Muscle layer of duodenum (tissue), 2 donors: ENCODE results near the gene AKAP13.

Source experiments
- H3K27ac ChIP-seq: one replicate; pipeline ENCODE4 v1.7.0; 2013; ENCODE audit warnings: mild to moderate bottlenecking, low read length
- H3K27me3 ChIP-seq: one replicate; pipeline ENCODE4 v1.7.0; 2013; ENCODE audit warnings: low read depth, mild to moderate bottlenecking, control low read depth, low read length
- H3K36me3 ChIP-seq, 2 donors: one replicate each; pipeline ENCODE4 v1.7.0; 2013; ENCODE audit warnings: low read length in 2 of 2, control low read depth in 1 of 2, mild to moderate bottlenecking in 1 of 2; ENCODE audit not compliant: insufficient read depth in 2 of 2, control insufficient read depth in 1 of 2
- H3K4me1 ChIP-seq, 2 donors: one replicate each; pipeline ENCODE4 v1.7.0; 2013; ENCODE audit warnings: low read length in 2 of 2, mild to moderate bottlenecking in 2 of 2, control low read depth in 1 of 2, moderate library complexity in 1 of 2; ENCODE audit not compliant: insufficient read depth in 2 of 2, control insufficient read depth in 1 of 2
- H3K4me3 ChIP-seq, 2 donors: one replicate each; pipeline ENCODE4 v1.7.0; 2013; ENCODE audit warnings: low read length in 2 of 2, low read depth in 1 of 2, mild to moderate bottlenecking in 1 of 2
- H3K9me3 ChIP-seq, 2 donors: one replicate each; pipeline ENCODE4 v1.7.0; 2013; ENCODE audit warnings: low read length in 2 of 2, control low read depth in 1 of 2, mild to moderate bottlenecking in 1 of 2; ENCODE audit not compliant: control insufficient read depth in 1 of 2
- donor health status: healthy.

Gene AKAP13

GRCh38 chr15:85404176-85404917, 23.9 kb downstream of the AKAP13 start:
- Histone ChIP-seq H3K4me1 (peaks cover 32 to 36% of the 10 kb centered on the region in 2 donors), H3K27me3 (no peaks in the 10 kb centered on the region), H3K4me3 (no peak overlapping the region), H3K9me3 (no peaks in the 10 kb centered on the region), H3K27ac (peak overlapping the region; percentile 56), H3K36me3 (no peaks in the 10 kb centered on the region)

DNA sequence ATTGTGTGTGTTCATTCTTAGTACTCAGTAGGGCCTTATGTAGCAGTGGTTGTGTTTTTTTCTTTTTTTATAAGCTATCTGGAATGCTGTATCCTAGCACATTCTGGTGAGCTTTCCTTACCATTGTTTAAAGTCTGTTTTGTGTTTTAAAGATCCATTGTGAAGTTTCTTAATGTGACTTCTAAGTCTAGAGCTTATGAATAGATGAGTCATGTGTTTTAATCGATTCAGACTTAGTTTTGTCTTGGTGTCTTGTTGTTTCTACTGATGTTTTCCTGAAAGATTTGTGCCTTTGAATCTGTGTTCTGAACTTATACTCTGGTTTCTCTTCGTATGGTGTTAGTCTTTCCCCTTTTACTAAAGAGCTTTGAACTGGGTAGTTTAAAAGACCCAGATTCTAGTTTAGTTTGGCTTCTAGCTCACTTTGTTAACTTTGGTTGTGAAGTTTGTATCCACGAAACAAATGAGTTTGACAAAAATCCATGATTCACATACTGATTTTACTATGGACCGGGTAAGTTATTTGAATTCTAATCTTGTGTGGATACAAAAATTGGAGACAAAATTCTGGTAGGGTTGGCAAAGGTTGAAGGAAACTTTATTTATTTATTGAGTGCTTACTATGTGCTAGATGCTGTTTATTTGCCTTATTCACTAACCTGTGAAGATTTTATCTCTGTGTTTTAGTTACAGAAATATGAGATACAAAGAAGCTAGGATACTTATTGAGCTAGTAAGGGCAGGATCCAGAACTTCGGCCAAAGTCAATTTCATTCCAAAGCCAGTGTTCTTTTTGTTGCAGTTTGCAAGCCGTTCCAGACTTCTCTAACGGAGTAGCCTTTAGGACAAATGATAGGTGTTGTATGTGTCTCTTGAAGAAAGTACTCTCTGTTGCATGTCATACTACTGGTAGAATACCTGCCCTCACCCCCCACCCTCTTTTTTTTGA, 24.8 kb downstream of the AKAP13 start:
- no peaks in the 10 kb centered on the region for H3K27me3 ChIP-seq
- no peaks in the 10 kb centered on the region for H3K9me3 ChIP-seq
- H3K27ac ChIP-seq: peak overlapping the region; percentile 56
- H3K4me3 ChIP-seq: no peak overlapping the region
- H3K4me1 ChIP-seq: peaks cover 32 to 36% of the 10 kb centered on the region in 2 donors
- no peaks in the 10 kb centered on the region for H3K36me3 ChIP-seq

- H3K36me3 ChIP-seq: no peaks in the 10 kb centered on the region
- no peak overlapping the region for H3K27ac ChIP-seq
- no peaks in the 10 kb centered on the region for H3K27me3 ChIP-seq
Observed at GRCh38 chr15:85406916-85407315, 26.5 kb downstream of the AKAP13 start.

GRCh38 chr15:85407421-85408269, 27.2 kb downstream of the AKAP13 start:
- H3K4me3 ChIP-seq: no peak overlapping the region
- no peaks in the 10 kb centered on the region for H3K9me3 ChIP-seq
- H3K36me3 ChIP-seq: no peaks in the 10 kb centered on the region
- H3K27me3 ChIP-seq: no peaks in the 10 kb centered on the region
- peak overlapping the region; percentile 10 for H3K27ac ChIP-seq
- H3K4me1 ChIP-seq: peaks cover 18 to 20% of the 10 kb centered on the region in 2 donors

More at GRCh38 chr15:85406916-85407315, 26.5 kb downstream of the AKAP13 start:
- Histone ChIP-seq H3K9me3 (no peaks in the 10 kb centered on the region), H3K4me3 (no peak overlapping the region), H3K4me1 (peaks cover 24 to 27% of the 10 kb centered on the region in 2 donors)

DNA sequence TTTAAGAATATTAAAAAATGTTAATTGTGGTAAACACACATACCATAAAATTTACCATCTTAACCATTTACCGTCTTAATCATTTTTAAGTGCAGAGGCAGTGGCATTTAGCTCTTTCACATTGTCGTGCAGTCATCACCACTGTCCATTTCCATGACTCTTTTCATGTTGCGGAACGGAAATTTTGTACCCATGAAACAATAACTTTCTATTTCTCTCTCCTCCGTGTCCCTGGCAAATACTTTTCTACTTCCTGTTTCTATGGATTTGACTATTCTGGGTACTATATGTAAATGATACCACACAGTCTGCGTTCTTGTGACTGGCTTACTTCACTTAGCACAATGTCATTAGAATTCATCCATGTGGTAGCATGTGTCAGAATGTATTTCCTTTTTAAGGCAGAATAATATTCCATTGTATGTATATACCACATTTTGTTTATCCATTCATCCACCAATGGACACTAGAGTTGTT, 27.9 kb downstream of the AKAP13 start:
- Histone ChIP-seq H3K27ac (peak overlapping the region; percentile 12), H3K9me3 (no peaks in the 10 kb centered on the region), H3K4me1 (peaks cover 17 to 23% of the 10 kb centered on the region in 2 donors), H3K36me3 (no peaks in the 10 kb centered on the region), H3K4me3 (no peak overlapping the region), H3K27me3 (no peaks in the 10 kb centered on the region)

GRCh38 chr15:85412066-85412465, 31.7 kb downstream of the AKAP13 start:
- Histone ChIP-seq H3K27ac (no peak overlapping the region), H3K4me1 (peaks cover 8 to 15% of the 10 kb centered on the region in 2 donors), H3K4me3 (no peak overlapping the region), H3K36me3 (no peaks in the 10 kb centered on the region), H3K9me3 (no peaks in the 10 kb centered on the region), H3K27me3 (no peaks in the 10 kb centered on the region)

DNA sequence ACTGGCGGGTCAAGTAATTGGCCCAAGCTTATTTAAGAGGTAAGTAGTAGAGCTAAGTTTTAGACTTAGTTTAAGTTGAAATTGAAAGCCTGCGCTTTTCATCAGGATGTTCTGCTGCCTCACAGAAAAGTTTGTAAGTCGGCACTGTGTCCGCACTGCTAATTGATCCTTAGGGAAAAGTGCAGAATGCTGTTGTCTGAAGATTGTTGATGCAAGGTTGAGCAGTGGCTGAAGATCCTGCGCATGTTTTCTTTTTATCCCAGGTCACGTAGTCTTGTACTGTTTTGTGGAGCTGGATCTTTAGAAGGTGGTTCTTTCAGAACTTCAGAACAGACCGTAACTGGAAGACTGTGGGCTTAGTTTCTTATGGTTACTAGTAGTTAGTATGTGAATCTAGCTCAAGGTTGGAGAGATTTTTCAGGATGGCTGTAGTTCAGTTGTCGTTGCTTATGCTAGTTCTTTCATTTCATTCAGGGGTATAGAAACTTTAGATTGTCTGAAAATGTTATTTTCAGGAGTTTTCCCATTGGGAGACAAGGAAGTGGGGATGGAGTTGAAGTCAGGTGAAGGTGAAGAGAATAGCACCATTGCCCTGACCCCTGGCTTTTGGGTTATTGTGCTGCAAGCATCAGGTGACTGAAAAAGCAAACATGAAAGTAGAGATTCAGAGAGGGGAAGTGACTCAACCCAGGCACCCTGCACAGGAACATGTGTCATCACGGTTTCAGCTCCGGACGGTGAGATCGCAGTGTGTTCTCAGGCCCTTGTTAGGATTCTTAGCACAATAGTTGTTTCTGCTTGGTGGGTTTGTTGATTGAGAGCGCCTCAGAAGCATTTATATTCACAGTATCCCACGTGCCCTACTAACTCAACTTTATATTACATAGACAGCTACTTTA, 32.8 kb downstream of the AKAP13 start:
- Histone ChIP-seq H3K4me3 (peak overlapping the region in 1 of 2 donors; percentile 30), H3K27me3 (no peaks in the 10 kb centered on the region), H3K27ac (peak overlapping the region; percentile 74), H3K36me3 (no peaks in the 10 kb centered on the region), H3K4me1 (peaks cover 8 to 10% of the 10 kb centered on the region in 2 donors), H3K9me3 (no peaks in the 10 kb centered on the region)

DNA sequence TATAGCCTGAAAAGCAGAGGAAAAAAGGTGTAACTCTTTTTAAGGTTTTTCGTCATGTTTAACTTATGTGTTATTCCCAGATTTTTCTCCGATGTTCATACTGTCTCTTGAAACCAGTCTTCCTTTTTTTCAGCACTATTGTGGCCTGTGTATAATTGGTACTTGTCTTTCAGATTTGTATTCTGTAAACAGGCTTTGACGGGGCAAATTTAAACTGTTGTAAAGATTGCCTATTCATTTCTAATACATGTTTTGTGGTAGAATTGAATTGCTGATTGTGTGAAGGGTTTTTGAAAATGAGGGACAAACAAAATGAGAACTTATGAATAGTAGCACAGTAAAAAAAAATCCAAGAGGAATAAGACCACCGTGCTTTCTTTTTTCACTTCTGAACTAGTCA, 33.6 kb downstream of the AKAP13 start:
- H3K9me3 ChIP-seq: no peaks in the 10 kb centered on the region
- H3K27ac ChIP-seq: peak overlapping the region; percentile 64
- peaks cover 8 to 10% of the 10 kb centered on the region in 2 donors for H3K4me1 ChIP-seq
- H3K4me3 ChIP-seq: no peak overlapping the region
- H3K36me3 ChIP-seq: no peaks in the 10 kb centered on the region
- H3K27me3 ChIP-seq: no peaks in the 10 kb centered on the region

DNA sequence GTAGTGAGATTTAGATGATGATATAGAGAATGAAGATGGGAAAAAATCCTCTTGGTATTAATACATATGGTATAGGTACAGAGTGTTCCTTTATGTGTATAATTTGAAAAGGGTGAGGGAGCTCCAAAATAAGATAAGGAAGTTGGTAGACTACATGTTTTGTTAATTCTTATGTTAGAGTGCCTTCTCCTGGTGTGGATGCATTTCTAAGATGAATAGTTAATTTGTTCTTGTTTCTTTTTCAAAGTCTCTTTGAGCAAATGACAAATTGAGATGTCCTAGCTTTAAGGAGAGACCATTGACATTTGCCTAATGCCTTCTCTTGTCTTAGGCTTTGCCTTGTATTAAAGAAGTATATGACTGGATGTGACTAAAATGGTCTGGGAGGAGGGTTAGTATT, 34.1 kb downstream of the AKAP13 start:
- H3K36me3 ChIP-seq: no peaks in the 10 kb centered on the region
- H3K4me1 ChIP-seq: peaks cover 8 to 10% of the 10 kb centered on the region in 2 donors
- H3K4me3 ChIP-seq: no peak overlapping the region
- H3K9me3 ChIP-seq: no peaks in the 10 kb centered on the region
- peak overlapping the region; percentile 64 for H3K27ac ChIP-seq
- no peaks in the 10 kb centered on the region for H3K27me3 ChIP-seq

GRCh38 chr15:85414991-85415390, 34.6 kb downstream of the AKAP13 start:
- H3K4me1 ChIP-seq: peaks cover 8 to 10% of the 10 kb centered on the region in 2 donors
- no peak overlapping the region for H3K27ac ChIP-seq

More at GRCh38 chr15:85414991-85415390, 34.6 kb downstream of the AKAP13 start:
- no peaks in the 10 kb centered on the region for H3K36me3 ChIP-seq
- no peak overlapping the region for H3K4me3 ChIP-seq
- H3K27me3 ChIP-seq: no peaks in the 10 kb centered on the region
- no peaks in the 10 kb centered on the region for H3K9me3 ChIP-seq
